D341Med (cell line): ENCODE data around the gene COX6B2.
"Not testable (repeated sequence)": the region's sequence is repeated elsewhere in the genome, so short reads cannot be mapped to it uniquely, and the experiment has no call there.

Source experiments
- DNase-seq: peaks from one replicate; pipeline ENCODE4 v3.0.0; 2012; ENCODE audit warnings: low spot score

The COX6B2 gene, protein sequence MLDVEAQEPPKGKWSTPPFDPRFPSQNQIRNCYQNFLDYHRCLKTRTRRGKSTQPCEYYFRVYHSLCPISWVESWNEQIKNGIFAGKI

DNA sequence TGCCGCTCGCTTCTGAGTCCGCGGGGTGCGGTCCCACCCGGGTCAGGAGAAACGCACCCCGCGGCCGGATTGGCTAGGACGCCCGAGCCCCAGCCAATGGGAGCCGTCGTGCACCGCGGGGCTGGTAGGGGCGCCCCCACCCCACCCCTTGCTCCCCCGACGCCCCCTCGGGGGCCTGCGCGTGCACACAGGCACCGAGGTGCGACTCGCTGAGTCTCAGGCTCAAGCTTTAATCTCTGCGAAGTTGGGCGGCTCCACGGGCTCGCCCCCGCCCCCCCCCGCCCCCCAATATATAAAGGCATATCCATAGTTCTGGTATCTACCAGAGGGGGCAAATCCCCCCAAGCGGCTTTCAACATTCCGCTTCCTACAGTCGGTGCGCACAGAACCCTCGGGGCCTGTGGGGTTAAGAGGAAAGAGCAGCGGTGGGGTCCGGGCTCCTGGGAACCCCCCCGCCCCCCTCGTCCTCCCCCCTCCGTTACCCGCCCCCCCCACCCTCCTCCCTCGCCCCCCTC, at the start of gene COX6B2:
Gene COX6B2, minus strand, starts transcription at position 22 of the 515 bp plus-strand sequence. CDS start 198 bp downstream, outside the sequence.
- peak; percentile 68 for DNase-seq

DNA sequence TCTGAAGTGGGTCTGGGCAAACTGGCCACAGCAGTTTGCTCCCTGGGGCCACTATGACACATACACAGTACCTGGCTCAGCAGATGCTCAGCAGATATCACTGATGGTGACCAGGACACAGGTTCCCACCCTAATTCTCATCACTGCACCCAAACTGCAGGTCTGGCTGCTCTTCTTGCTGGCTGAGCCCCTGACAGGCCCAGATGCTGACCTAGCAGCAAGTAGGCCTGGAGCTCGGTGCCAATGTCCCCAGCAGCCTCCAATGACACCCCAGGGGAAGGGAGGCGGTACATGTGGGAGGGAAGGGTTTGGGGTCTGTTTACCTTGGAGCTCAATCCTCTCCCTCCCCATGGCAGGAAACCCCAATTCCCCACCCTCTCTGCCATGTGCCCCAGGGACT, 48.0 kb upstream of the COX6B2 start:
- DNase-seq = no peak

DNA sequence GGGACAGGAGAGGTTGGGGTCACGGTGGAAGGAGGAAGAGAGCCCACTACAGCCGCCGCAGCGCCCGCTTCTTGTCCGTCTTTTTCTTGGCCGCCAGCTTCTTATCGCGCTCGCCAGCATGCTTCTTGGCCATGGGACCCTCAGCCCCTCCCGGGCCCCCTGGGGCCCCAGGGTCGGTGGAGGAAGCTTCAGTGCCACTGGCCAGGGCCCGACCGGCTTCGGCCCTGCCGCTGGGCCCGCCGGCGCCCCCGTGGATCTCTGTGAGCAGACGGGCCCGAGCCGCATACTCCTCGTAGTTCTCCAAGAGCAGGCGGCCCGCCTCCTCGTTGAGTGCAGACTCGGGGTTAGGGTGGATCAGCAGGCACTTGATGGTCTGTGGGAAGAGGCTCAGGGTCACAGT, 46.9 kb upstream of the COX6B2 start:
- not testable (repeated sequence) for DNase-seq

DNA sequence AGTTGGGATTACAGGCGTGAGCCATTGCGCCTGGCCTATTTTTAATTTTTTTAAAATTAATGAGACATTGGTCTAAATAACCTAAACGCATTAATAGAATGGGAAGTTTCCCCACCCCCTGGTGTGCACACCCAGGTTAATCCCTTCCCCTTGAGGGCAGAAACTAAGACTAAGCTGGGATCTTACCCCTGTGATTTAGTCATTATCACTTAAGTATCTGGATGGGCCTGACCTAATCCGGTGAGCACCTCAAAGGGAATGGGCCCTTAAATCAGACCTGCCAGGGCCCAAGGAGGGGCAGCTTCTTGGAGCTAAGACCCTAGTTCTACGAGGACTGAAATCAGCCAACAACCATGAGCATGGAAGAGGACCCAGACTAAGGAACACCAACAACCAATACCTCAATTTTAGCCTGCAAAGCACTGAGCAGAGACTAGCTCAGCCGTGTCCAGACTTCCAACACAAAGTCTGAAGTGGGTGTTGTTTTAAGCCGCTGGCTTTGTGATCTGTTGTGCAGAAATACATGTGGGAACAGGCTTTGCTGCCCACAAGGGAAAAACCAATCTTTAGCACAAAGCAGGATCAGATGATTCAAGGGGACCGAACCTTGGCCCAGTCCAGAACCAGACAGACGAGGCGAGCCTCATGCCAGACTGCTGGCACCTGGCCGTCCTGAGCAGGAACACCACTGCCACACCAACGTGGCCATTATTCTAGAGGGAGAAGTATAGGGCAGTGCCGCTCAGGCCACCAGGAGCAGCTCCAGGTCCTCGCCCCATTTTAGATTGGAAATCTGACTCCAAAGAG, 46.0 kb upstream of the COX6B2 start:
- peak; percentile 62 for DNase-seq

DNA sequence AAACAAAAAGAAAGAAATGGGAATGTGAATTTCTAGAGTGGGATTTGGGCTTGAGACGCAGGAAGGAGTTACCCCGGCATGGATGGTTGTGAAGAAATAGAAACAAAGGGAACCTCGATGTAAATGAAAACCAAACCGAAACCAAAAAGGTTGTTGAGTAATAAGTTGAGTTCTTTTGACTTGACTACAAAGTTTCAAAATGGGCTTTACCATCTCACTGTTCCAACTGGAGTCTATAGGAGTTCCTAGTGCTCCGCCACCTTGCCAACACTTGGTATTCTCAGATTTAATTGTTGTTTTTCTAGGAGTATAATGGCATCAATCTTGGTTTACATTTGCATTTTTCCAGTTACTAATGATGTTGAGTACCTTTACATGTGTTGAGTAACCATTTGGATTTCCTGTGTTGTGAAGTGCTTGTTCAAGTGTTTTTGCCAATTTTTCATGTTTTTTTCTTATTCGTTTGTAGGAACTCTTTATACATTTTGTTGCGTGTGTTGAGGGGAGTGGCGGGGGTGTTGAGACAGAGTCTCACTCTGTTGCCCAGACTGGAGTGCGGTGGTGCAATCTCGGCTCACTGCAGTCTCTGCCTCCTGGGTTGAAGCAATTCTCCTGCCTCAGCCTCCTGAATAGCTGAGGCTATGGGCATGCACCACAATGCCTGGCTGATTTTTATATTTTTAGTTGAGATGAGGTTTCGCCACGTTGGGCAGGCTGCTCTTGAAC, 43.8 kb upstream of the COX6B2 start:
- DNase-seq = no peak

DNA sequence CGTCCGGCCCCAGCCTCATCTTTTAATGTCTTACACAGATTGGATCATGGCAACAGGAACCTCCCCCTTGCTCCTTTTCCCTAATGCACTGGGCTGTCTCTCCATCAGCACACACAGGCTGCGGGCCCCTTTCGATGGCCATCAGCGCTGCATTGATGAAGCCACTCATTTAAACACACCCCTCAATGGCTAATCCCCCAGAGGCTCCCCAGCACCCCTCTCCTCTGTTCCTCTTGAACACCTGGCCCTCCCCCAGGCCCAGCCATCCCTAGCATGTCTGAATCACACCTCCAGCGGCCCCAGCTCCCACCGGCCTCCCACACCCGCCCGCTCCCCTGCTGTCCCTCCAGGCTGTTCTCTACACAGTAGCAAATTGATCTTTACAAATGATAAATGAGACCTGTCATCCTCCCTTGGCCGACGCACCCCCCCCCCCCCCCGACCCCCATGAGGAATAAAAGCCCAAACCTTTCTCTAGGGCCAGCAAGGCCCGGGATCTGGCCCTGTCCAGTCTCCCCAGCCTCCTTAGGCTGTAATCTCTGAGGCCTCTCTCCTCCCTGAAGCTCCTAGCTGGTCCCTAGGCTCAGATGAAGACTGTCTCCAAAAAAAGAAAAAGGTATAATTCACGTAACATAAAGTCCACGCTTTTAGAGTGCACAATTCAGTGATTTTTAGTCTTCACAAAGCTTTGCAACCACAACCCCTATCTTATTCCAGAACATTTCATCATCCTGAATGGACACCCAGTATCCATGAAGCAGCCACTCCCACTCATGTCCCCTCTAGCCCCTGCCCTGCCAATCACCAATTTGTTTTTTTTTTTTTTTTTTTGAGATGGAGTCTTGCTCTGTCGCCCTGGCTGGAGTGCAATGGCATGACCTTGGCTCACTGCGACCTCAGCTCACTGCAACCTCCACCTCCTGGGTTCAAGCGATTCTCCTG, 38.6 kb upstream of the COX6B2 start:
- no peak for DNase-seq

DNA sequence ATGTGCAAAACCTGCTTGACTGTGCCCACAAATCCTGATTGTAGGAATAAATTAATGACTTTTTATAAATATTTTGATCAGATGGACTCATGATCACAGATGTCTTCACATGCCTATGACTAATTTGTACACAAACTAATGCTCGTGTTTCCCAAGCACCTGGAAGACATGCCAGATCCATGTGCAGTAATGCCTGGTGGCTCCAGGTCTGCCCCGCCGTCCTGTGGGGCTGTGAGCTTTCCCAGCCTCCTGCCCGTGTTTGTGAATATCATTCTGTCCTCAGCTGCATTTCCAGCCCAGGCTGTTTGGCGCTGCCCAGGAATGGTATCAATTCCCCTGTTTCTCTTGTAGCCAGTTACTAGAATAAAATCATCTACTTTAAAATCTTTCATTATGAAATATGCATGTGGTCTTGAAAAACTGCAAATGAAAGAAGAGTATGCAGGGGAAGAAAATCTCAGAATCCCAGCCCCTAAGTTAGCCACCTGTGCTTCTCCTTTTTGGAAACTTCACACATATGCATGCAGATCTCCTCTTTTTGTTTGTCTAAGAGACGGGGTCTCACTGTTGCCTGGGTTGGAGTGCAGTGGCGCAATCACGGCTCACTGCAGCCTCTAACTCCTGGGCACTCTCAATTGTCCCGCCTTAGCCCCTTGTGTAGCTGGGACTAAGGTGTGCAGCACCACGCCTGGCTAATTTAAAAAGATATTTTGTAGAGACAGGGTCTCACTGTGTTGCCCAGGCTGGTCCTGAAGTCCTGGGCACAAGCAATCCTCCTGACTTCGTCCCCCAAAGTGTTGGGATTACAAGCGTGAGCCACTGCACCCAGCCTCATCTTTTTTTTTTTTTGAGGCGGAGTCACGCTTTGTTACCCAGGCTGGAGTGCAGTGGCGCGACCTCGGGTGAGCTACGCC, 37.4 kb upstream of the COX6B2 start:
- no peak for DNase-seq

DNA sequence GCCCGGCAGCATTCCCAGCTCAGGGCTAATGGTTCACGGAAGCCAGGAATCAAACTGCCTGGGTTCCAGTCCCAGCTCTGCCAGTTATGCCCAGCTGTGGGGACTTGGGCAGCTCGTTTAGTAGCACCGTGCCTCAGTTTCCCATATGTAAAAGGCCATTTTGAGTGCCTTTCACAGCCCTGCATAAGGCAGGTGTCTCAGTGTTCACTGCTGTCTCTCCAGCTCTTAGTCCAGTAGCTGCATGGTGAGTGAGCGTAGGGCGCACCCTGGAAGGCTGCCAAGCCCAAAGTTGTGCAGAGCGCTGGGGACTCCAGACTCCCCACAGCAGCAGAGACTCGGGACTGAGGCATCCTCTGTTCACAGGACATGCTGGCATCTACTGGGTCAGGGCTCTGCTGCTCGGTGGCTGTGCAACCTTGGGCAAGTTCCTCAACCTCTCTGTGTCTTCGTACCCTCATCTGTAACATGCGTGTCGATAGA, 36.7 kb upstream of the COX6B2 start:
- DNase-seq = no peak

DNA sequence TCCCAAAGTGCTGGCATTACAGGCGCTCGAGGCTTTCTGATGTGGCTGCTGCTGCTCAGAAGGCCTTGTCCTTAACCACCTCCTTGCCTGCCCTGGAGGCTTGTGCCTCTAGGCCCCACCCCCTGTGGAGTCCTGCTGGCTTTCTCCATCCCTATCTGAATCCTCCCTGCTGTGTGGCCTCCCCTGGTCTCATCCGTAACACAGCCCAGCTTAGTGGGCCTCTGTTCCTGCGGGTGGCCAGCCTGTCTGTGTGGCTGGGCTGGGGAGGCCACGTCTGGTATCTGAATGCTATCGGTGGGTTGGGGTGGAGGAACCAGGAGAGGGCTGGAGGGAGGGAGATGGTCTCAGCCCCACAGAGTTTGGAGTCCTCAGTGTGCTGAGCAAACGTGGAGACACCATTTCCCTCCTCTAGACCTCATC, 36.0 kb upstream of the COX6B2 start:
- no peak for DNase-seq

DNA sequence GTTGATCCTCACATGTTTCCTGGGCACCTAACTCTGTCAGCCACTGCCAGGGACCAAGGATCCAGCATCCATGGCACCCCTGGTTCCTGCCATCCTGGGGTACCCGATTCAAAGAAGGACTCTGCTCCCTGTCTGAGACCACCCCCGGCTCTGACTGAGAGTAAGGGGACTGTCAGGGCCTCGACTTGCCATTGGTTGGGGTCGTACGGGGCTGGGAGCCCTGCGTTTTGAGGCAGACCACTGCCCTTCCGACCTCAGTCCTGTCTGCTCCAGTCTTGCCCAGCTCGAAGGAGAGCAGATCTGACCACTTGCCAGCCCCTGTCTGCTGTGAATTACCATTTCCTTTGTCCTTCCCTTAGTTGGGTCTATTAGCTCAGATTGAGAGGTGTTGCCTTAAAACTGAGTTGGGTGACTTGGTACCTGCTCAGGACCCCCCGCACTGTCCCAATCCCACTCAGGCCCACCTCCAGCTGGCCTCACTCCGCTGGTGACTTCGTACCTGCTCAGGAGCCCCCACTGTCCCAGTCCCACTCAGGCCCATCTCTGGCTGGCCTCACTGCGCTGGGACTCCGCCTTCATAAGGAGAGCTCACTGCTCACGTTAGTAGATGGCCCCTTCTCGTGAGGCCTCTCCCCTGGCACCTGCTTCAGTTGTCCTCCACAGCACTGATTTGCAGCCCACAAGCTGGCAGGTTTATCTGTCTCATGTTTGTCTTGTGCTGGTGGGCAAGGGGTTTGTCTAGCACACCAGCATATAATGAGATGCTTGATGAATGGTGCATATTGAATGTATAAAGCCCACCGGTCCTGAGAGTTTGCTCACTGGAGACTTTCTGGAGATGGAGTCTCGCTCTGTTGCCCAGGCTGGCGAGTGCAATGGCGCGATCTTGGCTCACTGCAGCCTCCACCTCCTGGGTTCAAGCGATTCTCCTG, 35.1 kb upstream of the COX6B2 start:
- DNase-seq = no peak

DNA sequence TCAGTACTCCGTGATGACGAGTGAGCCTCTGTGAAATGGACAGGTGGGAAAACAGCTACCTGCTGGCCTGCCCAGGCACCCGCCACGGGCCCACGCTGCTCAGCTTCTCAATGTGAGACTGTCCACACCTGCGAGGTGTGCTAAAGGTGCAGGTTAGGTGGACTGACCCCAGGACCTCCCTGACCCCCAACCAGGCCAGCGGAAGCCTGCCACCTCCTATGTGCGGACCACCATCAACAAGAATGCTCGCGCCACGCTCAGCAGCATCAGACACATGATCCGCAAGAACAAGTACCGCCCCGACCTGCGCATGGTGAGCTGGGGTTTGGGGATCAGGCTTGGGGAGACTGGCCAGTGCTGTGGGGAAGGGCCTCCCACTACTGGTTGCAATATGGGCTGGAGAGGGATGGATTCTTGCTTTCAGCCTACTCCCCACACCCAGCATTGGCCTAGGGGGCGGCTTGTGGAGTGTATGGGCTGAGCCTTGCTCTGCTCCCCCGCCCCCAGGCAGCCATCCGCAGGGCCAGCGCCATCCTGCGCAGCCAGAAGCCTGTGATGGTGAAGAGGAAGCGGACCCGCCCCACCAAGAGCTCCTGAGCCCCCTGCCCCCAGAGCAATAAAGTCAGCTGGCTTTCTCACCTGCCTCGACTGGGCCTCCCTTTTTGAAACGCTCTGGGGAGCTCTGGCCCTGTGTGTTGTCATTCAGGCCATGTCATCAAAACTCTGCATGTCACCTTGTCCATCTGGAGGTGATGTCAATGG, 33.4 kb upstream of the COX6B2 start:
- DNase-seq = no peak

DNA sequence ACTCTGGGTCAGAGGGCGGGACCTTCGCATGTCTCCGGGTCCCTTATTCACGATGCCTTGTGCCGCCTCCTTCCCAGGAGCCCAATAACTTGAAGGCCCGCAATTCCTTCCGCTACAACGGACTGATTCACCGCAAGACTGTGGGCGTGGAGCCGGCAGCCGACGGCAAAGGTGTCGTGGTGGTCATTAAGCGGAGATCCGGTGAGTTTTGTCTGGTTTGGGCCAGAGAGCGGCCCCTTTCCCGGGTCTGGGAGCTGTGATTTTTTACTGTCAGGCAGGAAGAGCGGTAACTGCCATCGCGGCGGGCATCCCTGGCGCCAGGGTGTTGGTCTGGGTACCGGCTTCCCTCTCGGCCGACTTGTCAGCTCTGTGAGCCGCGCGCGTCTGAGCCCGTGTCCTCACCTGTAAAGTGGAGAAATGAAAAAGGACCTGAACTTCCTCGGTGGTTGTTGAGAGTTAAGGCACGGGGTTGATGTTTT, 32.0 kb upstream of the COX6B2 start:
- DNase-seq = no peak

DNA sequence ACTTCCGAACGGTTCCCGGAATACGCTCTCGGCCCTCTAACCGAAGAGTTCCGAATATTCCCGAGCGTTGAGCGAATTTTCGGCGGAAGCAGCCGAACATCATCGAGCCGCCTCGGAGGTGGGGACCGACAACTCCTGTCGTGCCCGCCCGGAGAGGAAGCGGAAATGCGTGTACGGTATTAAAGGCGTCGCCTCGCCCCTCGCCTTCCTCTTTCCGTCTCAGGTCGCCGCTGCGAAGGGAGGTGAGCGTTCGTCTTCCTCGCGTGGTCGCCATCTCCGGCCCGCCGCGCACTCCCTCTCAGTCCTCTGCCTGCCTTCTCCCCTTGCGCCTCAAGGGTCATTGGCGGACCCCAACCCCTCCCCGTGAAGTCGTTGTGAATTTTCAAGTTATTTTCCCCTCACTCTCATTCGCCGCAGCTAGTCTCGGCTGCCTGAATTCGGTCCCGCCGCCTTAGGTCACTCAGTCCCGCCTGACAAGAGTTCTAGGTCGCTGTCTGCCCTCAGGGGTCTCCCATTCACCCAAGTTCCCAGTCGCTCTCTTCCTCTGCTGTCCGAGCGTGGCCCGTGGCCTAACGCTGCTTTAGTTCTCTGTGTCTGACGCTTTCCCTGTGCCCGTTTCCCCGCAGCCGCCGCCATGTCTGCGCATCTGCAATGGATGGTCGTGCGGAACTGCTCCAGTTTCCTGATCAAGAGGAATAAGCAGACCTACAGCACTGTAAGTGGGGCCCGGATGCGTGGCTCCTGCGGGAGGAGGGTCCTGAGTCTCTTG, 31.4 kb upstream of the COX6B2 start, which contains the start of gene RPL28:
Gene RPL28, plus strand, starts transcription at position 209 of the 769 bp plus-strand sequence. Its CDS starts 426 bp downstream, at position 635.
- peak; percentile 96 for DNase-seq

DNA sequence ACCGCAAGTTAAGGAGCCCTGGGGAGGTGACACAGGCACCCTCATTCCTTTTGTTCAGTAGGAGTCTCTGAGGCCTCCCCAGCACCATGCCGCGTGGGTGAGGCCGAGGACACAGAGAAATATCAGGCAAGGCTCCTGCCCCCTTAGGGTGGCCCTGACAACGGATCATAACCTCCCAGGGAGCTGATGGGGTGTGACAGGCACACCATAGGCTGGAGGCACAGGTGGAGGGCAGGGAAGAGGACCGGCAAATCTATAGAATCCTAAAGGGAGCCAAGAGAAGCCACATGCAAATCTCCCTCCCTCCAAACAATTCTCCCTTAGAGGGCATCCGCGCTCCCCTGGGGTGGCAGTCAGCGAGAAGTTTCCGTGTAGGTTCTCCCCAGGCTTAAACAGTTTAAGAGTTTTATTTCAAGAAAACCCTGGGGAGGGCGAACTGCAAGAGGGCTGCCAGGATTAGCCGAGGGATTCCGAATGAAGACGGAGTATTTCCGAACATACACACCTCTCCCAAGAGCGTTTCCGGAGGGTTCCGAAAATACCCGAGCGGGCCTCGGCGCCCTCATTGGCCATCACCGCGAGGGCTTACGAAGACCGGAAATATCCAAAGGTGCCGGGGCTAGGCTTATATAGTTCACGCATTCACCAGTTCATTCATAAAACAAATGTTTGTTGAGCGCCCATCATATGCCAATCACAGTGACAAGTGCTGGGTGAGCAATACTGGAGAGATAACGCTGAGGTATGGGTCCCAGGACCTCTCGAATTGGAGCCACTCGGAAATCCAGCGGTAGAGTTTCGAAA, 30.6 kb upstream of the COX6B2 start:
- peak; percentile 92 for DNase-seq

DNA sequence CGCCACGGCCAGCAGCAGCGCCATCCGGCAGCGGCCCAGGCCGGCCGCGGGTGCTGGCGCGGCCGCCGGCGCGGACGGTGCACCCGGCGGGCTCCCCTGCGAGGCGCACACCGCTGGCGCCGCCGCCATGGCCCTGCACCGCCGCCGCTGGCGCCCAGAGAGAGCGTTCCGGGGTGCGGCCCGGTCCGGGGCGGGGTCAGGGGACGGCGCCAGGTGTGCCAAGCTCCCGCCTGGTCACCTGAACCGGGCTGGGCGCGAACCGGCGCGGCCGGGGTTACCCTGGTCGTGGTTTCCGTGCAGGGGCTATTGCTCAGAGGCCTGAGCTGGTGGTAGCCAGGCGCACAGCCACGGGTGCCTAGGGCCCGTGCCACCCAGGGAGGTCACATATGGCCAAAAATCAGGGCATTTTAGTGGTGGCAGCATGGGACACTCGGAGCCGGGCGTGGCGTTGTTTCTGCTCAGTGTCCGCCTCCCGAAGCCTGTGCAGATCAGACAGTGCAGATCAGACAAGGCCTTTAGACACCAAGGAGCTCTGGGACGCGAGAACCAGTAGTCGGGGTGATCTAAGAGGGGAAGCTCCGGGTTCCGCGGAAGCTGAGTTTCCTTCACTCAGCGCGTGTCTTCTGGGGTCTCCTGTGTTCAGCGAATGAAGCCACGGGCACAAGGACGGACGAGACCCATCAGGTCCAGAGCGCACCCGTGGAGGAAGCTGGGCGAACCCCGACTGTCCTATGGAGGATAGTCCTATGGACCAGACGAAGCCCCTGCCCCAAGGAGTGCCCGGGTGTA, 29.8 kb upstream of the COX6B2 start, which contains the start of gene TMEM238:
Gene TMEM238, minus strand, starts transcription at position 162 of the 789 bp plus-strand sequence. Its CDS starts 33 bp downstream, at position 129.
- DNase-seq = no peak
